Thoracic aorta (tissue), 2 donors: ENCODE measurements around the gene CUX1. TPM values are rescaled to one million over a fixed set of nuclear protein-coding genes. Genes with fewer than 3 reads are reported as not detected.

Experiments used
- ATAC-seq: fragments of 150-250 bp; one replicate; pipeline ENCODE4 v1.8.0; 2017; ENCODE audit warnings: low read depth; ENCODE audit not compliant: insufficient number of reproducible peaks, low FRiP score
- DNase-seq: peaks from one replicate; pipeline ENCODE4 v3.0.0-alpha.2; 2020; ENCODE audit warnings: low spot score
- H3K27ac ChIP-seq, 2 donors: fragments of 200-600 bp; sonication (generic); 1 replicate in 1 of 2; 2 replicates in 1 of 2; pipeline ENCODE4 v1.5.1; 2016; ENCODE audit warnings: mild to moderate bottlenecking in 2 of 2, moderate library complexity in 2 of 2
- H3K27me3 ChIP-seq: fragments of 200-600 bp; sonication (generic); replicated peaks from 2 replicates; pipeline ENCODE4 v1.6.0; 2016; ENCODE audit warnings: mild to moderate bottlenecking; ENCODE audit not compliant: insufficient read depth
- H3K36me3 ChIP-seq: fragments of 200-600 bp; sonication (generic); one replicate; pipeline ENCODE4 v1.5.1; 2016
- H3K4me1 ChIP-seq, 2 donors: fragments of 200-600 bp; sonication (generic); 1 replicate in 1 of 2; 2 replicates in 1 of 2; pipeline versions ENCODE4 v1.5.1 to v1.6.0; 2016; ENCODE audit warnings: low read depth in 2 of 2, mild to moderate bottlenecking in 1 of 2; ENCODE audit not compliant: control insufficient read depth in 1 of 2
- H3K4me3 ChIP-seq: fragments of 200-600 bp; sonication (generic); 2 replicates; pipeline ENCODE4 v1.5.1; 2016; ENCODE audit warnings: mild to moderate bottlenecking
- H3K9me3 ChIP-seq: fragments of 200-600 bp; sonication (generic); 2 replicates; pipeline ENCODE4 v1.5.1; 2016
- CTCF ChIP-seq: fragments of 200-600 bp; sonication (generic); IDR thresholded peaks from one replicate; pipeline ENCODE4 v1.5.1; 2019; ENCODE audit warnings: antibody characterized with exemption
- total RNA-seq, 2 donors: library from RNA; depleted of rRNA; stranded (reverse); fragments of >200 nt; gene quantifications; one replicate each; pipeline versions ENCODE4 v1.1.0 to v1.2.3, GENCODE V29; 2016

CUX1 gene
- total RNA-seq, 2 donors from 2014 or later = 85.0 to 179 TPM

- H3K27ac ChIP-seq = no peak overlapping the region
- peaks cover 39% of the 10 kb centered on the region for H3K36me3 ChIP-seq
- DNase-seq (no peak), ATAC-seq (no peak)
- no peaks in the 10 kb centered on the region for H3K4me1 ChIP-seq
- no peak overlapping the region for H3K4me3 ChIP-seq
- H3K9me3 ChIP-seq = no peaks in the 10 kb centered on the region
- TF ChIP-seq CTCF = no peak
- H3K27me3 ChIP-seq = no peaks in the 10 kb centered on the region
Observed at GRCh38 chr7:102192790-102193189, 375.4 kb downstream of the CUX1 start.

GRCh38 chr7:102193806-102194205 lies 376.4 kb downstream of the CUX1 start:
- ATAC-seq (no peak), DNase-seq (no peak)
- Histone ChIP-seq H3K4me3 (no peak overlapping the region), H3K27me3 (no peaks in the 10 kb centered on the region), H3K27ac (no peak overlapping the region), H3K4me1 (no peaks in the 10 kb centered on the region), H3K9me3 (no peaks in the 10 kb centered on the region), H3K36me3 (peaks cover 35% of the 10 kb centered on the region)
- TF ChIP-seq CTCF = no peak

- no peak for TF ChIP-seq CTCF
- no peaks in the 10 kb centered on the region for H3K27me3 ChIP-seq
- no peak overlapping the region for H3K4me3 ChIP-seq
- no peak overlapping the region for H3K27ac ChIP-seq
- H3K9me3 ChIP-seq = no peaks in the 10 kb centered on the region
- H3K36me3 ChIP-seq = peaks cover 38% of the 10 kb centered on the region
- no peaks in the 10 kb centered on the region for H3K4me1 ChIP-seq
- ATAC-seq = no peak
- no peak for DNase-seq
Observed at GRCh38 chr7:102195361-102195760, 377.9 kb downstream of the CUX1 start.

GRCh38 chr7:102196028-102196427 lies 378.6 kb downstream of the CUX1 start:
- no peak overlapping the region for H3K4me3 ChIP-seq
- no peaks in the 10 kb centered on the region for H3K9me3 ChIP-seq
- H3K36me3 ChIP-seq = peaks cover 37% of the 10 kb centered on the region
- TF ChIP-seq CTCF = no peak
- no peaks in the 10 kb centered on the region for H3K27me3 ChIP-seq
- ATAC-seq (no peak), DNase-seq (no peak)
- H3K4me1 ChIP-seq = no peaks in the 10 kb centered on the region
- no peak overlapping the region for H3K27ac ChIP-seq

GRCh38 chr7:102197161-102197560 lies 379.7 kb downstream of the CUX1 start:
- Histone ChIP-seq H3K27ac (no peak overlapping the region), H3K4me1 (no peaks in the 10 kb centered on the region), H3K36me3 (peaks cover 44% of the 10 kb centered on the region), H3K27me3 (no peaks in the 10 kb centered on the region), H3K4me3 (no peak overlapping the region), H3K9me3 (no peaks in the 10 kb centered on the region)
- DNase-seq (no peak), ATAC-seq (no peak)
- TF ChIP-seq CTCF = no peak
